SK-N-SH (cell line): ENCODE data around the gene GARRE1. TPM values are rescaled to one million over a fixed set of nuclear protein-coding genes. Genes with fewer than 3 reads are reported as not detected.

Source experiments
- CTCF ChIA-PET: fragments of 300-600, 350-600 bp; formaldehyde crosslinking; extraction: SDS; loops from one replicate; lab custom pipeline; 2021; lab: Yijun Ruan, JAX
- POLR2A ChIA-PET: fragments of 350-600 bp; sonication (Branson Sonifier 250); formaldehyde crosslinking; extraction: SDS; loops from one replicate; lab custom pipeline; 2020; ENCODE audit warnings: antibody characterized with exemption, inconsistent platforms; lab: Yijun Ruan, JAX
- DNase-seq: peaks from one replicate; pipeline ENCODE4 v3.0.0; 2012
- H2AFZ ChIP-seq: fragments of 200-600 bp; sonication (generic); 2 replicates; pipeline ENCODE4 v1.8.1; 2016; ENCODE audit warnings: antibody characterized with exemption, mild to moderate bottlenecking, low read depth
- H3F3A ChIP-seq: fragments of 200-600 bp; sonication (generic); replicated peaks from 2 replicates; pipeline ENCODE3; 2016; ENCODE audit warnings: antibody characterized with exemption, mild to moderate bottlenecking; ENCODE audit not compliant: insufficient read depth
- H3K27ac ChIP-seq, 2 experiments: fragments of 200-500 bp in 1 of 2; fragments of 200-600 bp in 1 of 2; sonication (Bioruptor generic) in 1 of 2; sonication (generic), shearing (Covaris generic) in 1 of 2; 2 replicates each; pipeline versions ENCODE4 v1.5.1 to v1.6.1; 2014 to 2016; ENCODE audit warnings: low read depth in 2 of 2, inconsistent platforms in 1 of 2, low read length in 1 of 2, mild to moderate bottlenecking in 1 of 2, mixed read lengths in 1 of 2
- H3K27me3 ChIP-seq: fragments of 200-600 bp; sonication (generic), shearing (Covaris generic); 2 replicates; pipeline ENCODE4 v1.6.1; 2016; ENCODE audit warnings: mixed run types; ENCODE audit not compliant: insufficient read depth
- H3K36me3 ChIP-seq, 2 experiments: fragments of 200-500 bp in 1 of 2; fragments of 200-600 bp in 1 of 2; sonication (Bioruptor generic) in 1 of 2; sonication (generic) in 1 of 2; replicated peaks in 1 of 2; 2 replicates each; pipeline versions ENCODE3 to v1.5.1; 2014 to 2016; ENCODE audit warnings: low read length in 1 of 2, mild to moderate bottlenecking in 1 of 2; ENCODE audit not compliant: insufficient read depth in 2 of 2, control insufficient read depth in 1 of 2
- H3K4me1 ChIP-seq, 2 experiments: fragments of 200-500 bp in 1 of 2; fragments of 200-600 bp in 1 of 2; sonication (Bioruptor generic) in 1 of 2; sonication (generic), shearing (Covaris generic) in 1 of 2; 2 replicates each; pipeline versions ENCODE4 v1.5.1 to v1.6.1; 2014 to 2016; ENCODE audit warnings: low read depth in 1 of 2, low read length in 1 of 2, mixed run types in 1 of 2; ENCODE audit not compliant: insufficient read depth in 2 of 2, control insufficient read depth in 1 of 2
- H3K4me2 ChIP-seq: fragments of 200-600 bp; sonication (generic), shearing (Covaris generic); 2 replicates; pipeline ENCODE4 v1.6.1; 2017; ENCODE audit warnings: mixed run types
- H3K4me3 ChIP-seq, 2 experiments: fragments of 200-500 bp in 1 of 2; fragments of 200-600 bp in 1 of 2; sonication (Bioruptor generic) in 1 of 2; sonication (generic), shearing (Covaris generic) in 1 of 2; 2 replicates each; pipeline versions ENCODE4 v1.5.1 to v1.8.1; 2014 to 2016; ENCODE audit warnings: low read depth in 2 of 2, inconsistent platforms in 1 of 2, low read length in 1 of 2, mild to moderate bottlenecking in 1 of 2, mixed read lengths in 1 of 2, moderate library complexity in 1 of 2
- H3K79me2 ChIP-seq: fragments of 200-600 bp; sonication (generic); 2 replicates; pipeline ENCODE4 v1.8.1; 2017; ENCODE audit warnings: mild to moderate bottlenecking; ENCODE audit not compliant: insufficient read depth
- H3K9ac ChIP-seq: fragments of 200-600 bp; sonication (generic); 2 replicates; pipeline ENCODE4 v1.6.1; 2017; ENCODE audit warnings: mixed run types
- H3K9me2 ChIP-seq: fragments of 200-600 bp; sonication (generic); 2 replicates; pipeline ENCODE4 v1.6.1; 2017; ENCODE audit warnings: mixed run types
- H3K9me3 ChIP-seq: fragments of 200-600 bp; sonication (generic); 2 replicates; pipeline ENCODE4 v1.6.1; 2017; ENCODE audit warnings: mixed run types, mild to moderate bottlenecking, moderate library complexity
- H4K20me1 ChIP-seq: fragments of 200-600 bp; sonication (generic); 2 replicates; pipeline ENCODE4 v1.6.1; 2017; ENCODE audit warnings: mild to moderate bottlenecking, mixed run types; ENCODE audit not compliant: insufficient read depth
- ELF1 ChIP-seq: IDR thresholded peaks from 2 replicates; pipeline ENCODE4 v1.4.0; 2012
- FOSL2 ChIP-seq: IDR thresholded peaks from 2 replicates; pipeline ENCODE4 v1.4.0; 2012; ENCODE audit warnings: low read depth, mild to moderate bottlenecking, moderate library complexity, borderline replicate concordance
- GABPA ChIP-seq: IDR thresholded peaks from 2 replicates; pipeline ENCODE4 v1.4.0; 2012; ENCODE audit warnings: low read depth, mild to moderate bottlenecking
- JUND ChIP-seq: IDR thresholded peaks from 2 replicates; pipeline ENCODE4 v1.4.0; 2012
- NFIC ChIP-seq: IDR thresholded peaks from 2 replicates; pipeline ENCODE4 v1.4.0; 2012; ENCODE audit warnings: borderline replicate concordance
- PBX3 ChIP-seq: IDR thresholded peaks from 2 replicates; pipeline ENCODE4; 2012
- TCF12 ChIP-seq: IDR thresholded peaks from 2 replicates; pipeline ENCODE4 v1.4.0; 2012
- USF2 ChIP-seq: fragments of 150-350 bp; IDR thresholded peaks from 2 replicates; pipeline ENCODE4 v1.6.1; 2017; ENCODE audit warnings: antibody characterized with exemption, low read length, low read depth, borderline replicate concordance
- WGBS: methylation state at CpG from one replicate; pipeline ENCODE4 v1.1.6; 2017; ENCODE audit warnings: low lambda C conversion rate; 5-methylcytosine and 5-hydroxymethylcytosine counted together
- polyA plus RNA-seq, 3 experiments: library from polyadenylated mRNA; depleted of rRNA; stranded (reverse); fragments of >200 nt; gene quantifications; 2 replicates each; pipeline ENCODE4 v1.2.3, GENCODE V29; 2012
- TF ChIP-seq, protein P1 (sequence below): IDR thresholded peaks from 2 replicates; pipeline ENCODE4 v1.4.0; 2012; ENCODE audit warnings: low read depth, borderline replicate concordance

GARRE1 gene
- polyA plus RNA-seq, 1 of the 3 experiments (the other 2 are of a cell fraction), result 9.7 TPM

- H3K4me1 ChIP-seq, result peaks cover 6 to 27% of the 10 kb centered on the region in 2 experiments
- CTCF ChIA-PET, result interaction anchor here (0.5 to 1.2 kb wide), 3 partner anchors 10 to 444 kb away, joined by 3 to 5 read pairs (median 3); partner anchors contain the start of gene LSM14A
- TF ChIP-seq GABPA (no peak), ELF1 (no peak)
Measured at GRCh38 chr19:34222386-34222785, 32.0 kb upstream of the GARRE1 start.

DNA sequence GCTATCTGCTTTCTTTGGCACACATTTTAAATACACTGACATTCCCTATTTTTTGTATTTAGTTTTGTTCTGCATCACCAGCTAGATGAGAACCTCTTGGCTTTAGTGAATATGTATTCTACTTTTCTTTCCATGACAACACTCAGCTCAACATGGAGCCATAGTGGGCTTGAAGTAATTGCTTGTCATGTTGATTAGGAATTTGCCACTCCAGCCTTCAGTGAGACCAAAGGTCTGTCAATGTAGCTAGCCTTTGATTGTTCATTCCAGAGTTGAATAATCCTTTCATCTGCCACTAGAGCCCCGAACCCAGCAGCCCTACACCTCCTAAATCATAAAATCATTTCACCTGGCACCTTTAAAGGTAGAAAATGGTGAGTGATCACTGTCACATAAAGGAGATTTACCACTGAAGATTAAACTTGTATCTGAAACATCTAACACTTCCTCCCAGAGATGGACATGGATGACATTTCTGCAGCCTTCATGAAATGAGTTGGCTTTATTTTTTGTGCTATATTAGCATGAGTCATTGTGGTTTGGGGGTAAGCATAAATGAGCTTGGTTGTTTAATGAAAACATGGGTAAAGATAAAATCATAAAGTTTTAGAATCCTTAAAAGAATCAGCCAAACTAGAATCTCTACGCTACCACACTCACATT is 29.2 kb upstream of the GARRE1 start:
- H3K27me3 ChIP-seq, result no peaks in the 10 kb centered on the region
- POLR2A ChIA-PET, result no interaction called here
- no peak overlapping the region for H3K4me2 ChIP-seq
- CTCF ChIA-PET, result interaction anchor here (0.7 to 1.6 kb wide), 5 partner anchors 14 to 447 kb away, joined by 3 to 4 read pairs (median 3); no protein-coding TSS in a partner anchor
- 94% methylated on average over 2 of the region's 2 CpGs for WGBS
- H3K36me3 ChIP-seq, result peaks cover 88 to 91% of the 10 kb centered on the region in 2 experiments
- peak overlapping the region in 1 of 2 experiments; percentile 37; a peak in 1 of 4 replicates for H3K27ac ChIP-seq
- peaks cover 0 to 20% of the 10 kb centered on the region in 2 experiments; a peak in 2 of 4 replicates for H3K4me1 ChIP-seq
- TF ChIP-seq, protein P1, sequence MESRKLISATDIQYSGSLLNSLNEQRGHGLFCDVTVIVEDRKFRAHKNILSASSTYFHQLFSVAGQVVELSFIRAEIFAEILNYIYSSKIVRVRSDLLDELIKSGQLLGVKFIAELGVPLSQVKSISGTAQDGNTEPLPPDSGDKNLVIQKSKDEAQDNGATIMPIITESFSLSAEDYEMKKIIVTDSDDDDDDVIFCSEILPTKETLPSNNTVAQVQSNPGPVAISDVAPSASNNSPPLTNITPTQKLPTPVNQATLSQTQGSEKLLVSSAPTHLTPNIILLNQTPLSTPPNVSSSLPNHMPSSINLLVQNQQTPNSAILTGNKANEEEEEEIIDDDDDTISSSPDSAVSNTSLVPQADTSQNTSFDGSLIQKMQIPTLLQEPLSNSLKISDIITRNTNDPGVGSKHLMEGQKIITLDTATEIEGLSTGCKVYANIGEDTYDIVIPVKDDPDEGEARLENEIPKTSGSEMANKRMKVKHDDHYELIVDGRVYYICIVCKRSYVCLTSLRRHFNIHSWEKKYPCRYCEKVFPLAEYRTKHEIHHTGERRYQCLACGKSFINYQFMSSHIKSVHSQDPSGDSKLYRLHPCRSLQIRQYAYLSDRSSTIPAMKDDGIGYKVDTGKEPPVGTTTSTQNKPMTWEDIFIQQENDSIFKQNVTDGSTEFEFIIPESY, result no peak
- peak; percentile 54; the same call in 1 of the 2 replicates for TF ChIP-seq FOSL2
- TF ChIP-seq NFIC, result peak; percentile 39; the same call in 1 of the 2 replicates
- no peak for TF ChIP-seq USF2
- TF ChIP-seq JUND, result peak; percentile 57
- peak; percentile 44; the same call in 1 of the 2 replicates for TF ChIP-seq TCF12
- peak; percentile 56 for TF ChIP-seq PBX3
- no peak overlapping the region for H2AFZ ChIP-seq
- H3K9me3 ChIP-seq, result no peaks in the 10 kb centered on the region
- DNase-seq, result no peak
- H4K20me1 ChIP-seq, result peaks cover 91% of the 10 kb centered on the region
- no peak overlapping the region for H3K9ac ChIP-seq
- no peaks in the 10 kb centered on the region for H3K9me2 ChIP-seq
- H3K4me3 ChIP-seq, result no peak overlapping the region
- H3K79me2 ChIP-seq, result peaks cover 33% of the 10 kb centered on the region
- H3F3A ChIP-seq, result peaks cover 28% of the 10 kb centered on the region

More at GRCh38 chr19:34222386-34222785, 32.0 kb upstream of the GARRE1 start:
- H3K27me3 ChIP-seq, result no peaks in the 10 kb centered on the region
- H3F3A ChIP-seq, result peaks cover 30% of the 10 kb centered on the region
- POLR2A ChIA-PET, result no interaction called here
- peaks cover 36% of the 10 kb centered on the region for H3K79me2 ChIP-seq
- no peak overlapping the region for H3K9ac ChIP-seq
- H3K4me2 ChIP-seq, result no peak overlapping the region
- H3K9me3 ChIP-seq, result no peaks in the 10 kb centered on the region
- H2AFZ ChIP-seq, result no peak overlapping the region
- no peak overlapping the region for H3K4me3 ChIP-seq
- H3K36me3 ChIP-seq, result peaks cover 75 to 76% of the 10 kb centered on the region in 2 experiments
- H4K20me1 ChIP-seq, result peaks cover 98% of the 10 kb centered on the region
- H3K9me2 ChIP-seq, result no peaks in the 10 kb centered on the region
- DNase-seq, result no peak
- 92% methylated on average over 1 of the region's 1 CpG for WGBS
- no peak overlapping the region for H3K27ac ChIP-seq
